HG02884 (cell line): ENCODE data around the gene KCNQ1.

Source experiments
- ATAC-seq: cut with Tn5 transposase; IDR thresholded peaks from one replicate; pipeline ENCODE4 v1.9.1; 2021; ENCODE audit warnings: mild to moderate bottlenecking, moderate library complexity; ENCODE audit not compliant: unreplicated experiment

The KCNQ1 gene

GRCh38 chr11:2657697-2658284 is 213.0 kb downstream of the KCNQ1 start:
- ATAC-seq: no peak

GRCh38 chr11:2660357-2660939 is 215.6 kb downstream of the KCNQ1 start:
- no peak for ATAC-seq

GRCh38 chr11:2661173-2662023 is 216.6 kb downstream of the KCNQ1 start:
- ATAC-seq: no peak

- ATAC-seq: no peak
Observed at GRCh38 chr11:2662024-2662312, 217.2 kb downstream of the KCNQ1 start.

GRCh38 chr11:2662430-2663299 is 217.9 kb downstream of the KCNQ1 start:
- no peak for ATAC-seq

- ATAC-seq: no peak
Observed at GRCh38 chr11:2663506-2663905, 218.7 kb downstream of the KCNQ1 start.

GRCh38 chr11:2663915-2664314 is 219.1 kb downstream of the KCNQ1 start:
- ATAC-seq: no peak

- ATAC-seq: no peak
Observed at GRCh38 chr11:2664376-2664775, 219.6 kb downstream of the KCNQ1 start.

- ATAC-seq: no peak
Observed at GRCh38 chr11:2664791-2665525, 220.2 kb downstream of the KCNQ1 start.

- no peak for ATAC-seq
Observed at GRCh38 chr11:2665526-2666400, 221.0 kb downstream of the KCNQ1 start.

GRCh38 chr11:2666401-2666741 is 221.6 kb downstream of the KCNQ1 start:
- no peak for ATAC-seq

- no peak for ATAC-seq
Observed at GRCh38 chr11:2666828-2667570, 222.2 kb downstream of the KCNQ1 start.

- no peak for ATAC-seq
Observed at GRCh38 chr11:2667940-2668339, 223.1 kb downstream of the KCNQ1 start.

GRCh38 chr11:2668876-2669275 is 224.1 kb downstream of the KCNQ1 start:
- ATAC-seq: no peak

GRCh38 chr11:2669634-2670469 is 225.0 kb downstream of the KCNQ1 start:
- no peak for ATAC-seq

- ATAC-seq: no peak
Observed at GRCh38 chr11:2670541-2671100, 225.8 kb downstream of the KCNQ1 start.

- no peak for ATAC-seq
Observed at GRCh38 chr11:2671748-2672147, 226.9 kb downstream of the KCNQ1 start.
